K562 (cell line): Measurements from ENCODE around the gene LLGL2. TPM values are rescaled to one million over a fixed set of nuclear protein-coding genes. Genes with fewer than 3 reads are reported as not detected.

Experiments used
- ATAC-seq: fragments of 200-7000 bp; cut with Tn5 transposase; 3 replicates; pipeline ENCODE4 v1.9.1; 2020; ENCODE audit warnings: moderate library complexity
- BruUV-seq: library from RNA; stranded (reverse); fragments of 400-500 nt; replicated peaks from 2 replicates; lab custom pipeline; 2021; lab: Mats Ljungman, UMichigan
- CTCF ChIA-PET: fragments of 300-600 bp; formaldehyde crosslinking; extraction: SDS; loops from one replicate; lab custom pipeline; 2021; ENCODE audit warnings: low intra/inter-chr PET ratio; lab: Yijun Ruan, JAX
- POLR2A ChIA-PET: fragments of 300-600, 350-650 bp; sonication (Branson Sonifier 250); formaldehyde crosslinking; extraction: SDS; loops from one replicate; lab custom pipeline; 2021; ENCODE audit warnings: antibody characterized with exemption, inconsistent platforms; lab: Yijun Ruan, JAX
- DNase-seq, 4 experiments: peaks; one replicate each; pipeline versions ENCODE4 v3.0.0 to v3.0.0-alpha.2; 2011 to 2018; ENCODE audit warnings: low spot score in 3 of 4, mixed read lengths in 3 of 4; ENCODE audit errors: extremely low read depth in 1 of 4
- FAIRE-seq: peaks from 2 replicates; lab custom pipeline; 2011; peaks lifted over from hg19 to GRCh38; lab: Jason Lieb, UNC
- H2AFZ ChIP-seq: 2 replicates; pipeline ENCODE4 v1.6.0; 2011; ENCODE audit warnings: low read depth, low read length, control low read depth, inconsistent platforms
- H3K27ac ChIP-seq: fragments of 200-600 bp; 3 replicates; pipeline ENCODE4 v1.8.0; 2011; ENCODE audit warnings: low read depth, mild to moderate bottlenecking, control low read depth, inconsistent platforms, low read length, moderate library complexity, mixed read lengths; ENCODE audit errors: extremely low read depth
- H3K27me3 ChIP-seq, 2 experiments: fragments of 300-600 bp in 1 of 2; 2 replicates in 1 of 2; 3 replicates in 1 of 2; pipeline versions ENCODE4 v1.6.0 to v1.8.0; 2011; ENCODE audit warnings: inconsistent platforms in 2 of 2, low read length in 2 of 2, mild to moderate bottlenecking in 1 of 2, mixed read lengths in 1 of 2, moderate library complexity in 1 of 2; ENCODE audit not compliant: control insufficient read depth in 2 of 2, insufficient read depth in 2 of 2
- H3K36me3 ChIP-seq: fragments of 300-600 bp; 3 replicates; pipeline ENCODE4 v1.8.0; 2011; ENCODE audit warnings: mild to moderate bottlenecking, low read length, inconsistent platforms; ENCODE audit not compliant: control insufficient read depth, insufficient read depth
- H3K4me1 ChIP-seq, 2 experiments: fragments of 200-600 bp in 1 of 2; replicated peaks in 1 of 2; 2 replicates in 1 of 2; 3 replicates in 1 of 2; pipeline versions ENCODE4 v1.5.1 to v1.8.0; 2011; ENCODE audit warnings: inconsistent platforms in 2 of 2, low read length in 2 of 2, mild to moderate bottlenecking in 1 of 2, mixed read lengths in 1 of 2, moderate library complexity in 1 of 2; ENCODE audit not compliant: control insufficient read depth in 2 of 2, insufficient read depth in 2 of 2
- H3K4me2 ChIP-seq: 2 replicates; pipeline ENCODE4 v1.6.1; 2011; ENCODE audit warnings: low read length, control low read depth, inconsistent platforms, mixed read lengths; ENCODE audit not compliant: insufficient read depth
- H3K4me3 ChIP-seq: fragments of 200-600 bp; sonication (generic), shearing (Covaris generic); 2 replicates; pipeline ENCODE4 v1.5.1; 2016; ENCODE audit warnings: control low read depth, inconsistent platforms
- H3K79me2 ChIP-seq: fragments of 200-600 bp; 3 replicates; pipeline ENCODE4 v1.8.0; 2011; ENCODE audit warnings: low read length, inconsistent platforms; ENCODE audit not compliant: control insufficient read depth, insufficient read depth
- H3K9ac ChIP-seq, 2 experiments: 2 replicates each; pipeline versions ENCODE4 v1.6.0 to v1.6.1; 2011; ENCODE audit warnings: low read depth in 2 of 2, low read length in 2 of 2, control low read depth in 1 of 2, inconsistent platforms in 1 of 2, mild to moderate bottlenecking in 1 of 2, mixed read lengths in 1 of 2; ENCODE audit not compliant: insufficient read depth in 1 of 2
- H3K9me1 ChIP-seq: one replicate; pipeline ENCODE4 v1.6.0; 2011; ENCODE audit warnings: inconsistent platforms, mild to moderate bottlenecking, low read length, moderate library complexity; ENCODE audit not compliant: control insufficient read depth, insufficient read depth
- H3K9me3 ChIP-seq: replicated peaks from 2 replicates; pipeline ENCODE4 v1.5.1; 2011; ENCODE audit warnings: low read depth, low read length, inconsistent platforms; ENCODE audit not compliant: control insufficient read depth, insufficient read depth
- H4K20me1 ChIP-seq: replicated peaks from 2 replicates; pipeline ENCODE4 v1.6.1; 2011; ENCODE audit warnings: low read length, inconsistent platforms, mixed read lengths; ENCODE audit not compliant: control insufficient read depth, insufficient read depth
- CTCF ChIP-seq, 3 experiments: IDR thresholded peaks in 2 of 3; conservative IDR thresholded peaks in 1 of 3; 2 replicates each; pipeline ENCODE4 v1.5.1; 2011 to 2012; ENCODE audit warnings: low read length in 3 of 3, mild to moderate bottlenecking in 3 of 3, control low read depth in 2 of 3, improper control_type of control experiment in 1 of 3, inconsistent platforms in 1 of 3, low read depth in 1 of 3, mixed read lengths in 1 of 3, moderate library complexity in 1 of 3; ENCODE audit not compliant: insufficient read depth in 2 of 3
- CXXC5 ChIP-seq: fragments of 250-450 bp; sonication (Bioruptor Pico); IDR thresholded peaks from 2 replicates; pipeline ENCODE4 v1.8.0; 2022; ENCODE audit warnings: inconsistent platforms, mild to moderate bottlenecking, moderate library complexity
- DNMT1 ChIP-seq: fragments of 450-650 bp; IDR thresholded peaks from 2 replicates; pipeline ENCODE4 v1.6.1; 2016; ENCODE audit warnings: antibody characterized with exemption, mild to moderate bottlenecking
- RFX1 ChIP-seq: fragments of 450-650 bp; IDR thresholded peaks from 2 replicates; pipeline ENCODE4 v1.6.1; 2016; ENCODE audit warnings: mild to moderate bottlenecking, moderate library complexity
- WGBS: fragments of 100-300 bp; shearing (Covaris generic); methylation state at CpG from one replicate; pipeline ENCODE4 v1.1.6; 2016; ENCODE audit warnings: low coverage, mixed read lengths; ENCODE audit not compliant: insufficient coverage; ENCODE audit errors: missing lambda C conversion rate; 5-methylcytosine and 5-hydroxymethylcytosine counted together
- in situ Hi-C: fragments of 300-500 bp; cut with MboI; formaldehyde crosslinking; loops from 4 replicates; pipeline ENCODE4 v1.15.0; 2018; ENCODE audit warnings: inconsistent platforms, mixed read lengths
- intact Hi-C: fragments of 100-400 bp; cut with micrococcal nuclease; formaldehyde crosslinking; loops from 2 replicates; pipeline ENCODE4 v1.14.2; 2022
- polyA plus RNA-seq, 8 experiments: library from polyadenylated mRNA; depleted of rRNA in 4 of 8; stranded (reverse) in 5 of 8; unstranded in 3 of 8; fragments of >200 nt; fragmentation: Nextera tagmentation in 2 of 8; fragmentation: Illumina TruSeq in 1 of 8; extraction: Ambion mirVana in 2 of 8; extraction: Trizol in 1 of 8; gene quantifications; 2 replicates each; pipeline versions ENCODE4 v1.2.1 to v1.2.3, GENCODE V29; 2011 to 2014; ENCODE audit warnings: inconsistent platforms in 1 of 8, missing spikeins in 1 of 8
- total RNA-seq, 7 experiments: library from RNA; depleted of rRNA in 6 of 7; stranded (reverse); fragments of >200 nt in 6 of 7; fragmentation: Illumina TruSeq in 2 of 7; extraction: Trizol in 2 of 7; gene quantifications; 2 replicates each; pipeline versions ENCODE4 v1.2.1 to v1.2.3, GENCODE V29; 2011 to 2021; ENCODE audit warnings: low replicate concordance in 1 of 7

Gene LLGL2
- total and polyA plus RNA-seq, 9 of the 15 experiments (the other 6 are each of a cell fraction or from before 2014, with no cell fraction given), result 0.32 to 24.4 (median 10.2) TPM

GRCh38 chr17:75614006-75614405 is 88.5 kb downstream of the LLGL2 start (continued):
- TF ChIP-seq RFX1 (no peak), CXXC5 (no peak)
- TF ChIP-seq, all 486 proteins: peak for 6

- no TSS peak for BruUV-seq
- Histone ChIP-seq H3K27ac (no peak overlapping the region), H3K4me3 (no peak overlapping the region), H3K9me1 (no peaks in the 10 kb centered on the region), H2AFZ (no peak overlapping the region), H3K27me3 (peaks cover 28 to 77% of the 10 kb centered on the region in 2 experiments; a peak in 4 of 5 replicates), H3K36me3 (no peaks in the 10 kb centered on the region), H3K4me2 (no peak overlapping the region), H3K9ac (peak overlapping the region in 1 of 2 experiments; percentile 43; a peak in 1 of 4 replicates), H3K4me1 (peaks cover 0 to 69% of the 10 kb centered on the region in 2 experiments; a peak in 2 of 5 replicates), H3K9me3 (no peaks in the 10 kb centered on the region), H3K79me2 (no peaks in the 10 kb centered on the region), H4K20me1 (no peaks in the 10 kb centered on the region)
- TF ChIP-seq CTCF (IDR thresholded peaks at IDR 0.05 in 2 of 3, conservative IDR thresholded peaks at IDR 0.05 in 1 of 3; ENCODE audit: insufficient read depth in 2 of 3, low read depth in 1 of 3, low read length in 3 of 3), result peak in 2 of 3 experiments; percentile 1 to 14; a peak in 2 of 6 replicates
- no peak for TF ChIP-seq DNMT1
- ChIA-PET POLR2A (interaction anchor here (0.6 to 1.6 kb wide), 4 partner anchors 11 to 734 kb away, joined by 3 read pairs; no protein-coding TSS in a partner anchor), CTCF (no interaction called here)
- intact Hi-C loops, result loop anchor here (10.0 kb wide), 1 partner anchor 190 kb away; no protein-coding TSS in a partner anchor
- FAIRE-seq, result no peak
- DNase-seq, result no peak
- WGBS, result 14% methylated on average over 11 of the region's 19 CpGs
- ATAC-seq, result no peak
- in situ Hi-C loops, result loop anchor here (5.0 kb wide), 1 partner anchor 133 kb away; no protein-coding TSS in a partner anchor
Measured at GRCh38 chr17:75614556-75615270, 89.2 kb downstream of the LLGL2 start.
